ENCODE measurements around the gene TBX3.

Gene TBX3

DNA sequence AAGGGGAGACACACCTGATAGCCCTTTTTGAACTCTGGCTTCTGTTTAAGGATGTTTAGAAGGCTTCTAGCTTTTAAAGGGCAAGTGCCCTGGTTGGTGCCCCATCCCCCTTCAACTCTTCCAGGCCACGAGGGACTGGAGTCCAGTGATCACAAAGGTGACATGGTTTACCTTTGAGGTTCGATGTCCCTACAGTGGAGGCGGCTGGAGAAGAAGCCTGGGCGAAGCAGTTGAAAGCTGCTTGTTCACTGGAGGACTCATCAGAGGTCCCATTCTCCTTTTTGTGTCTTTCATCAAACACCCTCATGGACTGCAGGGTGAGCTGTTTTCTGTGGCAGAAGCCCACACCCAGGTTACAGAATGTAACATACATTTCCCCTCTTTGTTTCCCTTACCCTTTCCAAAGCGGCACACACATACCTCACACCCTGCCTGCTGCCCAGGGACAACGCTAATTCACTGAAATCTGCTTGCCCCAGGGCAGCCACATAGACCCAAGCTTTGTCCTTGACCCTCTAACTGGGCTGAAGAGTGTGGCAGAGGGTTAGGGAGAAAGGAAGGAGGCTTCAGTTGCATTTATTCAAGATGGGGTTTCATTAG is 7.7 kb downstream of the TBX3 start:
- Histone ChIP-seq H3K27ac (ENCODE audit: low read depth in 2 of 2, low read length in 2 of 2) (peak overlapping the region in 1 of 2 donors; percentile 3), H3K4me3 (ENCODE audit: low read length in 2 of 2) (no peak overlapping the region), H3K36me3 (ENCODE audit: control insufficient read depth in 2 of 2, insufficient read depth in 2 of 2, low read length in 2 of 2) (peaks cover 2 to 15% of the 10 kb centered on the region in 2 donors), H3K4me1 (ENCODE audit: control insufficient read depth in 2 of 2, insufficient read depth in 2 of 2, low read length in 2 of 2) (no peaks in the 10 kb centered on the region), H3K9me3 (ENCODE audit: control insufficient read depth in 2 of 2, low read length in 2 of 2) (no peaks in the 10 kb centered on the region), H3K27me3 (ENCODE audit: control insufficient read depth in 2 of 2, insufficient read depth in 2 of 2, low read length in 2 of 2) (peaks cover 0 to 3% of the 10 kb centered on the region in 2 donors), H3K9ac (ENCODE audit: low read depth in 1 of 2, low read length in 2 of 2) (no peak overlapping the region)

DNA sequence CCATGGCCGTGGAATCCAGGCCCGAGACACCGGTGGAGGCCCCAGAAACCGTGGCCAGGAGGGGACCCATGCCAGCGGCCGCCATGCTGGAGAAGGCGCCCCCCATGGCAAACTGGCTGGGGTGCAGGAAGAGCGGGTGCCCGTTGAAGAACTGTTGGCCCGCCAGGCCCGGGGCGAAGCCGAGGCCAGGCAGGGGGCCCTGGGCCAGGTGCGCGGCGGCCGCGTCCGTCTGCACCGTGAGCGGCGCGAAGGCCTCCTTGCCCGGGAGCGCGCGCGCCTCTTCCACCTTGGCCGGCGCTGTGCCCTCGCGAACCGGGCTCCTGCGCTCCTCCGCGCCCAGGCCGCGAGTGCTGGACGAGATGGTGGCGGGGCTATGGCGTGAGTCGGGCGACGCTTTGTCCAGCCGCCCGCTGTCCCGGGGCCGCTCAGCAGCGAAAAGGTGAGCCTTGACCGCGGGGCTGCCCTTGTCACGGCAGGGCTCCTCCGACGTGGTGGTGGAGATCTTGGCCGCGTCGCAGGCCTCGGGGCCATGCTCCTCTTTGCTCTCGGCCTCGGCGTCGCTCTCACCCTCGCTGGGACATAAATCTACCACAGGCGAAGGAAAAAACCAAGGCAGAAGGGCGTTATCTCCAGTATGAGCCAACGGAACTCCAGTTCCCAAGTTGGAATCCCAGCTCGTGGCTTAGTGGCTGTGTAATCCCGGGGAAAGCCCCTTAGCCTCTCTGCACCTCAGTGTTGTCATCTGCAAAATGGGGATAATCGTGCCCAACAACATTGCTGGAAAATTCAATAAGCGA is 9.5 kb downstream of the TBX3 start:
- peaks cover 2 to 15% of the 10 kb centered on the region in 2 donors for H3K36me3 ChIP-seq (ENCODE audit: control insufficient read depth in 2 of 2, insufficient read depth in 2 of 2, low read length in 2 of 2)
- no peak overlapping the region for H3K27ac ChIP-seq (ENCODE audit: low read depth in 2 of 2, low read length in 2 of 2)
- no peaks in the 10 kb centered on the region for H3K9me3 ChIP-seq (ENCODE audit: control insufficient read depth in 2 of 2, low read length in 2 of 2)
- H3K27me3 ChIP-seq (ENCODE audit: control insufficient read depth in 2 of 2, insufficient read depth in 2 of 2, low read length in 2 of 2): peaks cover 0 to 3% of the 10 kb centered on the region in 2 donors
- no peaks in the 10 kb centered on the region for H3K4me1 ChIP-seq (ENCODE audit: control insufficient read depth in 2 of 2, insufficient read depth in 2 of 2, low read length in 2 of 2)
- H3K4me3 ChIP-seq (ENCODE audit: low read length in 2 of 2): no peak overlapping the region
- H3K9ac ChIP-seq (ENCODE audit: low read depth in 1 of 2, low read length in 2 of 2): no peak overlapping the region

DNA sequence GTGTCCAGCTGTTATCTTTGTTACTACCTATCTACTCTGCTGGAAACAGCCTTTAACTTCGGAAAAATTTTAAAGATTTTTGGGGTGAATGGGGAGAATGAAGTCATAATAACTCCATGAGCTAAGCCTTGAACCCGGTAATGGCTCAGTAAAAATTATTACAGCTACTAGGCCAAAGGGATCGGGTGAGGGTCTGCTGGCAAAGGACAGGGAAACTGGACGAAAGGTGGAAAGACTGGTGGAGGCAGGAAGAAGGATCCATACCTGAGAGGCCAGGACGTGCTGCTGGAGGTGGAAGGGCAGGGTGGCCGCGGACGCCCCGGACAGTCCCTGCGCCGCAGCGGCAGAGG is 10.1 kb downstream of the TBX3 start:
- Histone ChIP-seq H3K4me3 (ENCODE audit: low read length in 2 of 2) (no peak overlapping the region), H3K27me3 (ENCODE audit: control insufficient read depth in 2 of 2, insufficient read depth in 2 of 2, low read length in 2 of 2) (peaks cover 0 to 3% of the 10 kb centered on the region in 2 donors)

DNA sequence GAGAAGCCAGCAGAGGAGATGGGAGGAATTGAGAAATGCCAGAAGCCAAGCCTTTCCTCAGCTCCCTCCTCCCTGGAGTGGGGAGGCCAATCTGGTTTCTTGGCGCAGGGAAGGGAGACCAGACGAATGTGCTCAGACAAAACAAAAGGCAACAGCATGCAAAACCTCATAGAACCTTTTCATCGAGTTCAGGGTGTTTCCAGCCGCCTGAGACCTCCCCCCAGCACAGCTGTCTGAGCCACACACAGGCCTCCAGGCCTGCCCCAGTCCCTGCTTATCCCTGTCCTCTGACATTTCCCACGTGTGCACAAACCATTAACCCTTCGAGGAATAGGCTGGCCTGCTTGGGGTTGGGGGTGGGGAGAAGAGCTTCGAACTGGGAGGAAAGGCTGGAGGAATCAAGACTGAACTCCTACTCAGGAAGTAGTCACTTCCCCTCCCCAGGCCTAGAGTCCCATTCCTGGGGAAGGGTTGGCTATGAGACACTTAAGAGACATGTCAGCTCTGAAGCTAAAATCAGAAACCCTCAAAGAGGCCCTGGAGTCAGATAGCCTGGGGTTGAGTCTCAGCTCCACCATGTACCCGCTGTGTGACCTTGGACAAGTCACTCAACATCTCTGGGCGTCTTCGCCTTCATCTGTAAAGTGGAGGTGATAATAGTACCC is 10.7 kb downstream of the TBX3 start:
- Histone ChIP-seq H3K36me3 (ENCODE audit: control insufficient read depth in 2 of 2, insufficient read depth in 2 of 2, low read length in 2 of 2) (peaks cover 2 to 12% of the 10 kb centered on the region in 2 donors), H3K9ac (ENCODE audit: low read depth in 1 of 2, low read length in 2 of 2) (peak overlapping the region in 1 of 2 donors; percentile 2), H3K27me3 (ENCODE audit: control insufficient read depth in 2 of 2, insufficient read depth in 2 of 2, low read length in 2 of 2) (peaks cover 0 to 3% of the 10 kb centered on the region in 2 donors), H3K4me1 (ENCODE audit: control insufficient read depth in 2 of 2, insufficient read depth in 2 of 2, low read length in 2 of 2) (no peaks in the 10 kb centered on the region), H3K27ac (ENCODE audit: low read depth in 2 of 2, low read length in 2 of 2) (peak overlapping the region in 1 of 2 donors; percentile 15), H3K9me3 (ENCODE audit: control insufficient read depth in 2 of 2, low read length in 2 of 2) (no peaks in the 10 kb centered on the region), H3K4me3 (ENCODE audit: low read length in 2 of 2) (no peak overlapping the region)

More for the DNA sequence above, 10.1 kb downstream of the TBX3 start:
- Histone ChIP-seq H3K4me1 (ENCODE audit: control insufficient read depth in 2 of 2, insufficient read depth in 2 of 2, low read length in 2 of 2) (no peaks in the 10 kb centered on the region), H3K36me3 (ENCODE audit: control insufficient read depth in 2 of 2, insufficient read depth in 2 of 2, low read length in 2 of 2) (peaks cover 2 to 14% of the 10 kb centered on the region in 2 donors), H3K27ac (ENCODE audit: low read depth in 2 of 2, low read length in 2 of 2) (no peak overlapping the region), H3K9ac (ENCODE audit: low read depth in 1 of 2, low read length in 2 of 2) (no peak overlapping the region), H3K9me3 (ENCODE audit: control insufficient read depth in 2 of 2, low read length in 2 of 2) (no peaks in the 10 kb centered on the region)

DNA sequence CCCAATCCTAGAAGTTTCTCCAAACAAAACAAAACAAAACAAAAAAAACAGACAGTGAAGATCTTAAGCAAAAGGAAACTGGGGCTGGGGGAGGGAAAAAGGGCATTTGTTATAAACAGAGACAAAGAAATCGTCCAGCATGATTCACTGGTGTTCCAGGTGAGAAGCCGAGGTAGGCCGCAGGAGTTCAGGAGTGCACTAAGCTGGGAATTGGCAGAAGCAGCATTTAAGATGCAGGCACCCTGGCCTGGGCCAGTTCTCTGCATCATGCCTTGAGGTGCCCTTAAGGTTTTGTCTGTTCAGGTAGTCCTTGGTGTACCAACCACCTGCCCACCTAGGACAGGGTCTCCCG is 11.2 kb downstream of the TBX3 start:
- Histone ChIP-seq H3K4me1 (ENCODE audit: control insufficient read depth in 2 of 2, insufficient read depth in 2 of 2, low read length in 2 of 2) (peaks cover 0 to 2% of the 10 kb centered on the region in 2 donors), H3K36me3 (ENCODE audit: control insufficient read depth in 2 of 2, insufficient read depth in 2 of 2, low read length in 2 of 2) (peaks cover 2 to 12% of the 10 kb centered on the region in 2 donors), H3K27ac (ENCODE audit: low read depth in 2 of 2, low read length in 2 of 2) (no peak overlapping the region), H3K27me3 (ENCODE audit: control insufficient read depth in 2 of 2, insufficient read depth in 2 of 2, low read length in 2 of 2) (peaks cover 2 to 3% of the 10 kb centered on the region in 2 donors), H3K9ac (ENCODE audit: low read depth in 1 of 2, low read length in 2 of 2) (peak overlapping the region in 1 of 2 donors; percentile 2), H3K4me3 (ENCODE audit: low read length in 2 of 2) (no peak overlapping the region), H3K9me3 (ENCODE audit: control insufficient read depth in 2 of 2, low read length in 2 of 2) (no peaks in the 10 kb centered on the region)

DNA sequence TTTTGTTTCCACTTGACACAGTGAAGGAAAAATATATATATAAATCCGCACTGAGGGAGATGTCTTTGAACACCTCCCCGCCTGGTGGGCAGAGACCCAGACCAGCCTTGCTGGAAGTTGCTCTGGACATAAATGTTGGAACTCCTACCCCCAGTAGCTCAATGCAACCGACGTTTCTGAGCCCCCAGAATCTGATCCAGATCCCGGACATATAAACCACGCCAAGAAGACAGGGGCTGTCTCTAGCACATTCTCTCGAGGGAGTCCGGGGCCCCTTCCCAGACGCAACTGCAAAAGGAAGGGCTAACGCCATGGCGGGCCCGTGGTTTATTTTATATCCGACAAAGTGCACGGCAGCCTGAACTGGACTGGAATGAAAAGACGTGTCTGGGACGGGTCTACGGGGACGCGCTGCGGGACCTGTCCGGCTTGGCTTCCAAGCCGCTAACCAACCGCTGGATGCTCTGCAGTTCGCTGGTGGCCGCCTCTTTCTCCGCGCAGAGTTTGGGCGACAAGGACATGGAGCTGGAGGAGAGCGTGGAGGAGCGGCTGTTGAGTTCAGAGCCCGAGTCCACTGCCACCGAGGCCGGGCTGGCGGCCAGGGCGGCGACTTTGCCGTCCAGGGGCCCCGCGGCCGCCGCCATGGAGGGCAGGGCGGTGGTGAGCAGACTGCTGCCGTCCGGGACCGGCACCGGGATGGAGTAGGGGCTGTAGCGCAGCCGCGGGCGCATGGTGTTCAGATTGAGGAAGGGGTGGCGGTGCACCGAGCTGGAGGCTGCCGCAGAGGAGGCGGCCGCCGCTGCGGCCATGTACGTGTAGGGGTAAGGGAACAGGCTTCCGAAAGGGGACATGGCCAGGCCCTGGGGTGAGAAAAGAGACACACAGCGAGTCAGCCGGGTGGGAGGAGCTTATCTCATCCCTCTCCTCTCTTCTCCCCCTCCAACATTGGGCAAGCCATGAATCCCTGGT is 12.2 kb downstream of the TBX3 start:
- Histone ChIP-seq H3K9me3 (ENCODE audit: control insufficient read depth in 2 of 2, low read length in 2 of 2) (no peaks in the 10 kb centered on the region), H3K4me3 (ENCODE audit: low read length in 2 of 2) (no peak overlapping the region), H3K4me1 (ENCODE audit: control insufficient read depth in 2 of 2, insufficient read depth in 2 of 2, low read length in 2 of 2) (peaks cover 0 to 12% of the 10 kb centered on the region in 2 donors), H3K36me3 (ENCODE audit: control insufficient read depth in 2 of 2, insufficient read depth in 2 of 2, low read length in 2 of 2) (peaks cover 0 to 11% of the 10 kb centered on the region in 2 donors), H3K9ac (ENCODE audit: low read depth in 1 of 2, low read length in 2 of 2) (no peak overlapping the region), H3K27ac (ENCODE audit: low read depth in 2 of 2, low read length in 2 of 2) (no peak overlapping the region), H3K27me3 (ENCODE audit: control insufficient read depth in 2 of 2, insufficient read depth in 2 of 2, low read length in 2 of 2) (peaks cover 3 to 13% of the 10 kb centered on the region in 2 donors)

DNA sequence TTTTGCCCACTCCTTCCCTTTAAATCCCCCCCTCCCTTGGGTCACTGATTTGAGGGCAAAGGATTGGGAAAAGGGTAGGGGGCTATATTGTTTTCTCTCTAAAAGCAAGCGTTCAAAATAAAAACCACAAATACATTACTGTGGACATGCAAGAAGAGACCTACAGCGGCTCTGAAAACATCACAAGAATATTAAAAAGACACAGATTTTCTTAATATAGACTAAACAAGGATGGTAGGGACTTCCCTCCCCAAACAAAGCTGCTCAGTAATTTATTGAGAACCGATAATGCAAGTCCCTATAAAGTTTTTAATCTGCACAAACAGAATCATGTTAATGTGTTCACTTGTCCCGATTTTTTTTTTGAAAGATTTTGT is 12.9 kb downstream of the TBX3 start:
- no peak overlapping the region for H3K4me3 ChIP-seq (ENCODE audit: low read length in 2 of 2)
- peaks cover 0 to 8% of the 10 kb centered on the region in 2 donors for H3K36me3 ChIP-seq (ENCODE audit: control insufficient read depth in 2 of 2, insufficient read depth in 2 of 2, low read length in 2 of 2)
- H3K27me3 ChIP-seq (ENCODE audit: control insufficient read depth in 2 of 2, insufficient read depth in 2 of 2, low read length in 2 of 2): peaks cover 3 to 15% of the 10 kb centered on the region in 2 donors
- no peak overlapping the region for H3K9ac ChIP-seq (ENCODE audit: low read depth in 1 of 2, low read length in 2 of 2)
- no peaks in the 10 kb centered on the region for H3K9me3 ChIP-seq (ENCODE audit: control insufficient read depth in 2 of 2, low read length in 2 of 2)
- peaks cover 0 to 13% of the 10 kb centered on the region in 2 donors for H3K4me1 ChIP-seq (ENCODE audit: control insufficient read depth in 2 of 2, insufficient read depth in 2 of 2, low read length in 2 of 2)
- H3K27ac ChIP-seq (ENCODE audit: low read depth in 2 of 2, low read length in 2 of 2): no peak overlapping the region

DNA sequence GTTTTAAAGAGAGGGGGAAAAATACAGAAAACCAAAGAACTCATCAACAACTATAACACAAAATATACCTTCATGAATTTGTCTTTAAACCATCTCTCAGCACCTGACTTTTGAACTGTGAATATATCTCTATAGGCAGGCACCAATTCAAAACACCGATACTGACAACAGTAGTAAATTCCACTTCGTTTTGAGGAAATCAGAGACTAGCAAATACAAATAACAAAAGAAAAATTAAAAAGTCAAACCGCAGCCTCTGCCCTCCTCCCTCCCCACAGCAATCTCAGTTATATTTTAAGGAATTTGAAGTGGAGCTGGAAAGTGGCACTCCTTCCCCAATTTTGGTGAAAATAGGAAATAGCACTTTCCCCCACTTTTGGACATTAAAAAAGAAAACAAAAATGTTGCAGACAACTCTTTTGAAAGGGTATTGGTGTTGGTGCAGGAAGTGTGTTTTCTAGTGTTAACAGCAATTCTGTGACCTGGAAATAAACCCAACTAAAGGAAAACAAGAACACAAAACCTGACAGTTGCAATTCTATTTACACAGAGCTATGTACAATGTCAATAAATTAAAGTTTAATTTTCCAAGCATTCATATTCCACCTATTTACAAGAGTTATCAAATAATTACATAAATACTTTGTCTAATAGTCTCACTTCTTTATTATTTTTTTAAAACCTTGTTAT is 13.5 kb downstream of the TBX3 start:
- Histone ChIP-seq H3K36me3 (ENCODE audit: control insufficient read depth in 2 of 2, insufficient read depth in 2 of 2, low read length in 2 of 2) (peaks cover 0 to 8% of the 10 kb centered on the region in 2 donors), H3K4me3 (ENCODE audit: low read length in 2 of 2) (no peak overlapping the region), H3K27me3 (ENCODE audit: control insufficient read depth in 2 of 2, insufficient read depth in 2 of 2, low read length in 2 of 2) (peaks cover 7 to 21% of the 10 kb centered on the region in 2 donors), H3K27ac (ENCODE audit: low read depth in 2 of 2, low read length in 2 of 2) (no peak overlapping the region), H3K4me1 (ENCODE audit: control insufficient read depth in 2 of 2, insufficient read depth in 2 of 2, low read length in 2 of 2) (peaks cover 0 to 13% of the 10 kb centered on the region in 2 donors), H3K9ac (ENCODE audit: low read depth in 1 of 2, low read length in 2 of 2) (no peak overlapping the region), H3K9me3 (ENCODE audit: control insufficient read depth in 2 of 2, low read length in 2 of 2) (no peaks in the 10 kb centered on the region)

Measured in mucosa of rectum (tissue), 2 donors.